NCI-H774 (cell line): ENCODE results near the gene CYBRD1.

Experiments
- DNase-seq: peaks from one replicate; lab custom pipeline; 2025; lab: John Stamatoyannopoulos, UW

The CYBRD1 gene

GRCh38 chr2:171602352-171602751 lies 80.1 kb downstream of the CYBRD1 start:
- DNase-seq, result no peak
